Measurements from ENCODE around the gene SPATA2L. TPM values are rescaled to one million over a fixed set of nuclear protein-coding genes. Genes with fewer than 3 reads are reported as not detected.
A peak's percentile ranks its signal among the peaks of the same experiment; 100 is the strongest.

The SPATA2L gene
- total and polyA plus RNA-seq, 2 of the 13 experiments (the other 11 are each of a cell fraction or from before 2014, with no cell fraction given) = 9.1 to 20.7 TPM

GRCh38 chr16:89658221-89658879 is 43.2 kb downstream of the SPATA2L start:
- ATAC-seq = peak; percentile 53
- WGBS (ENCODE audit: low lambda C conversion rate) = 2% methylated on average over 27 of the region's 27 CpGs
- in situ Hi-C loops (cut with HindIII; ENCODE audit: extremely low pct_ligation_motif_present, low pct_unique_long_range_greater_than_20kb) (loop anchor here (5.0 kb wide), 1 partner anchor 44 kb away; the partner anchor contains the start of gene SPATA2L), intact Hi-C loops (cut with micrococcal nuclease; ENCODE audit: unreplicated experiment) (loop anchor here (2.0 kb wide), 1 partner anchor 42 kb away; the partner anchor contains the start of gene SPATA2L)
- peak; percentile 75 for FAIRE-seq
- BruUV-seq (replicated peaks) = no TSS peak
- Histone ChIP-seq H3K4me3 (replicated peaks in 1 of 3; ENCODE audit: insufficient read depth in 1 of 3, low read depth in 2 of 3, low read length in 3 of 3) (peak overlapping the region; percentile 91 to 100 (median 99)), H3K79me2 (ENCODE audit: insufficient read depth, low read length) (peaks cover 49% of the 10 kb centered on the region), H2AFZ (ENCODE audit: low read length) (peak overlapping the region; percentile 81), H3K4me2 (ENCODE audit: low read depth, low read length) (peak overlapping the region; percentile 97), H3K9me3 (ENCODE audit: low read length) (no peaks in the 10 kb centered on the region), H3K4me1 (ENCODE audit: insufficient read depth, low read length) (peaks cover 38% of the 10 kb centered on the region), H3K9ac (ENCODE audit: insufficient read depth, low read depth, low read length) (peak overlapping the region; percentile 96), H4K20me1 (ENCODE audit: insufficient read depth, low read length) (no peaks in the 10 kb centered on the region), H3K36me3 (replicated peaks in 1 of 2; ENCODE audit: control insufficient read depth in 1 of 2, insufficient read depth in 2 of 2, low read length in 2 of 2) (peaks cover 13 to 36% of the 10 kb centered on the region in 2 experiments), H3K27me3 (ENCODE audit: control insufficient read depth in 1 of 2, insufficient read depth in 2 of 2, low read length in 2 of 2) (no peaks in the 10 kb centered on the region; a peak in 1 of 5 replicates), H3K27ac (ENCODE audit: extremely low read length, insufficient read depth, low read length) (peak overlapping the region; percentile 64)
- no peak for DNase-seq (ENCODE audit: low spot score)
- POLR2A ChIA-PET = interaction anchor here (2.4 to 2.8 kb wide), 2 partner anchors 29 to 42 kb away, joined by 13 to 21 read pairs; partner anchors contain the start of genes CDK10 and SPATA2L
- CTCF ChIA-PET (ENCODE audit: low intra/inter-chr PET ratio, low total read pairs) = interaction anchor here (1.1 kb wide), 1 partner anchor 17 kb away, joined by 3 read pairs; no protein-coding TSS in a partner anchor
- TF ChIP-seq MEF2D (CRISPR knock-in tag; IDR thresholded peaks at IDR 0.05) (0 out of 2 replicates have a peak, but pooled peaks have one; percentile 24), ZNF253 (CRISPR knock-in tag; IDR thresholded peaks at IDR 0.05; ENCODE audit: borderline replicate concordance) (0 out of 2 replicates have a peak, but pooled peaks have one; percentile 20), NFKB2 (CRISPR knock-in tag; IDR thresholded peaks at IDR 0.05; ENCODE audit: borderline replicate concordance) (0 out of 2 replicates have a peak, but pooled peaks have one; percentile 17), SP140L (CRISPR knock-in tag; IDR thresholded peaks at IDR 0.05; ENCODE audit: borderline replicate concordance) (0 out of 2 replicates have a peak, but pooled peaks have one; percentile 9), ELF1 (CRISPR knock-in tag; IDR thresholded peaks at IDR 0.05) (0 out of 2 replicates have a peak, but pooled peaks have one; percentile 12), ZNF605 (CRISPR knock-in tag; IDR thresholded peaks at IDR 0.05) (peak; percentile 31; the same call in 1 of the 2 replicates), KDM2A (CRISPR knock-in tag; IDR thresholded peaks at IDR 0.05; ENCODE audit: borderline replicate concordance, low read depth) (peak; percentile 12; the same call in 1 of the 2 replicates), ZNF572 (CRISPR knock-in tag; IDR thresholded peaks at IDR 0.05) (peak; percentile 93; the same call in 1 of the 2 replicates), ZNF607 (CRISPR knock-in tag; IDR thresholded peaks at IDR 0.05; ENCODE audit: borderline replicate concordance) (peak; percentile 59; the same call in 1 of the 2 replicates), ZNF784 (CRISPR knock-in tag; IDR thresholded peaks at IDR 0.05; ENCODE audit: borderline replicate concordance) (no peak), ZNF670 (CRISPR knock-in tag; IDR thresholded peaks at IDR 0.05; ENCODE audit: borderline replicate concordance) (0 out of 2 replicates have a peak, but pooled peaks have one; percentile 57), ZNF510 (CRISPR knock-in tag; IDR thresholded peaks at IDR 0.05; ENCODE audit: low read depth) (no peak), ZNF501 (CRISPR knock-in tag; IDR thresholded peaks at IDR 0.05) (peak; percentile 51; the same call in 1 of the 2 replicates), ZNF792 (CRISPR knock-in tag; IDR thresholded peaks at IDR 0.05) (no peak), SNAI1 (CRISPR knock-in tag; IDR thresholded peaks at IDR 0.05; ENCODE audit: borderline replicate concordance) (0 out of 2 replicates have a peak, but pooled peaks have one; percentile 31), ZHX1 (CRISPR knock-in tag; IDR thresholded peaks at IDR 0.05; ENCODE audit: low read depth) (0 out of 2 replicates have a peak, but pooled peaks have one; percentile 22), ZFP90 (CRISPR knock-in tag; IDR thresholded peaks at IDR 0.05; ENCODE audit: borderline replicate concordance) (no peak), SOX6 (IDR thresholded peaks at IDR 0.05) (no peak), SOX6 (CRISPR knock-in tag; IDR thresholded peaks at IDR 0.05) (peak; percentile 46; the same call in 1 of the 2 replicates), ZNF878 (CRISPR knock-in tag; IDR thresholded peaks at IDR 0.05) (0 out of 2 replicates have a peak, but pooled peaks have one; percentile 7), SP2 (CRISPR knock-in tag; IDR thresholded peaks at IDR 0.05) (0 out of 2 replicates have a peak, but pooled peaks have one; percentile 26)
